ENCODE data around the gene TSPAN8.

GRCh38 chr12:71142956-71143355 is 14.8 kb downstream of the TSPAN8 start:
- TF ChIP-seq POLR2AphosphoS5 (IDR thresholded peaks at IDR 0.05; ENCODE audit: low read depth, low read length): no peak
- no peak for TF ChIP-seq TAF1 (IDR thresholded peaks at IDR 0.05; ENCODE audit: low read depth, low read length)
- no peak for TF ChIP-seq POLR2A (IDR thresholded peaks at IDR 0.05; ENCODE audit: low read depth, low read length)
- TF ChIP-seq SPI1 (IDR thresholded peaks at IDR 0.05; ENCODE audit: low read depth, low read length): no peak
- TF ChIP-seq POU2F2 (IDR thresholded peaks at IDR 0.05; ENCODE audit: low read depth, low read length): no peak
- TF ChIP-seq PAX5 (IDR thresholded peaks at IDR 0.05; ENCODE audit: insufficient read depth, low read length, severe bottlenecking): no peak
